SK-N-SH treated with all-trans-retinoic acid at 6 μM for 48 hours (cell line): ENCODE results near the gene MMD.
A peak's percentile ranks its signal among the peaks of the same experiment; 100 is the strongest.

Experiments
- ATAC-seq: fragments of 200-7000 bp; cut with Tn5 transposase; 3 replicates; pipeline ENCODE4 v1.9.1; 2020; ENCODE audit warnings: mild to moderate bottlenecking, moderate library complexity
- ARNTL ChIP-seq: fragments of 450-650 bp; formaldehyde crosslinking; IDR thresholded peaks from 2 replicates; pipeline ENCODE4 v1.5.0; 2020; ENCODE audit warnings: low read depth, mild to moderate bottlenecking, moderate library complexity, borderline replicate concordance
- CREB5 ChIP-seq: fragments of 250-450 bp; sonication (Bioruptor Pico); IDR thresholded peaks from 2 replicates; pipeline ENCODE4 v1.5.1; 2020; ENCODE audit warnings: low read depth, mild to moderate bottlenecking, moderate library complexity
- CSDC2 ChIP-seq: fragments of 250-450 bp; sonication (Bioruptor Pico); IDR thresholded peaks from 2 replicates; pipeline ENCODE4 v1.5.0; 2020; ENCODE audit warnings: mild to moderate bottlenecking, moderate library complexity
- ESRRG ChIP-seq: fragments of 250-450 bp; sonication (Bioruptor Pico); IDR thresholded peaks from 2 replicates; pipeline ENCODE4 v1.6.1; 2021; ENCODE audit warnings: mild to moderate bottlenecking
- GLIS3 ChIP-seq: fragments of 250-450 bp; sonication (Bioruptor Pico); IDR thresholded peaks from 2 replicates; pipeline ENCODE4 v1.5.0; 2020; ENCODE audit warnings: mild to moderate bottlenecking, moderate library complexity
- ISL1 ChIP-seq: fragments of 250-450 bp; sonication (Bioruptor Pico); IDR thresholded peaks from 2 replicates; pipeline ENCODE4 v2.1.2; 2022; ENCODE audit warnings: mild to moderate bottlenecking, moderate library complexity
- OSR1 ChIP-seq: fragments of 250-450 bp; sonication (Bioruptor Pico); IDR thresholded peaks from 2 replicates; pipeline ENCODE4 v1.8.0; 2022; ENCODE audit warnings: moderate library complexity, mild to moderate bottlenecking, inconsistent platforms
- PPARA ChIP-seq: fragments of 250-450 bp; sonication (Bioruptor Pico); IDR thresholded peaks from 2 replicates; pipeline ENCODE4 v1.5.0; 2020; ENCODE audit warnings: mild to moderate bottlenecking, borderline replicate concordance
- RARB ChIP-seq: fragments of 250-450 bp; sonication (Bioruptor Pico); IDR thresholded peaks from 2 replicates; pipeline ENCODE4 v1.8.0; 2021; ENCODE audit warnings: mild to moderate bottlenecking, moderate library complexity
- SNAI2 ChIP-seq: fragments of 250-450 bp; sonication (Bioruptor Pico); IDR thresholded peaks from 2 replicates; pipeline ENCODE4 v1.5.0; 2020; ENCODE audit warnings: mild to moderate bottlenecking, moderate library complexity
- TCF4 ChIP-seq: fragments of 250-450 bp; sonication (Bioruptor Pico); IDR thresholded peaks from 2 replicates; pipeline ENCODE4 v1.8.0; 2021; ENCODE audit warnings: mild to moderate bottlenecking, moderate library complexity, borderline replicate concordance
- TOX ChIP-seq: fragments of 250-450 bp; sonication (Bioruptor Pico); IDR thresholded peaks from 2 replicates; pipeline ENCODE4 v1.8.0; 2021; ENCODE audit warnings: mild to moderate bottlenecking, moderate library complexity, borderline replicate concordance
- ZC3H10 ChIP-seq: fragments of 250-450 bp; sonication (Bioruptor Pico); IDR thresholded peaks from 2 replicates; pipeline ENCODE4 v1.5.1; 2021; ENCODE audit warnings: mild to moderate bottlenecking, moderate library complexity
- ZFP3 ChIP-seq: fragments of 250-450 bp; sonication (Bioruptor Pico); IDR thresholded peaks from 2 replicates; pipeline ENCODE4 v1.5.0; 2020; ENCODE audit warnings: mild to moderate bottlenecking, moderate library complexity
- ZFP30 ChIP-seq: fragments of 450-650 bp; formaldehyde crosslinking; IDR thresholded peaks from 2 replicates; pipeline ENCODE4 v1.5.0; 2022; ENCODE audit warnings: mild to moderate bottlenecking, moderate library complexity
- ZNF565 ChIP-seq: fragments of 450-650 bp; formaldehyde crosslinking; conservative IDR thresholded peaks from 2 replicates; pipeline ENCODE4 v1.5.0; 2020; ENCODE audit warnings: low read depth, mild to moderate bottlenecking, moderate library complexity
- ZNF70 ChIP-seq: fragments of 450-650 bp; formaldehyde crosslinking; IDR thresholded peaks from 2 replicates; pipeline ENCODE4 v1.5.0; 2020; ENCODE audit warnings: mild to moderate bottlenecking, moderate library complexity
- ZNF8 ChIP-seq: fragments of 450-650 bp; formaldehyde crosslinking; IDR thresholded peaks from 2 replicates; pipeline ENCODE4 v1.5.0; 2020; ENCODE audit warnings: mild to moderate bottlenecking, moderate library complexity
- TF ChIP-seq, protein P1 (sequence below): fragments of 250-450 bp; sonication (Bioruptor Pico); IDR thresholded peaks from 2 replicates; pipeline ENCODE4 v1.5.0; 2020; ENCODE audit warnings: mild to moderate bottlenecking, moderate library complexity
- TF ChIP-seq, protein P2 (sequence below): fragments of 250-450 bp; sonication (Bioruptor Pico); IDR thresholded peaks from 2 replicates; pipeline ENCODE4 v1.8.0; 2021; ENCODE audit warnings: low read depth, mild to moderate bottlenecking, moderate library complexity, borderline replicate concordance
- TF ChIP-seq, protein P3 (sequence below): fragments of 250-450 bp; sonication (Bioruptor Pico); IDR thresholded peaks from 2 replicates; pipeline ENCODE4 v1.5.1; 2021; ENCODE audit warnings: mild to moderate bottlenecking, moderate library complexity
- TF ChIP-seq, protein P4 (sequence below): fragments of 250-450 bp; sonication (Bioruptor Pico); IDR thresholded peaks from 2 replicates; pipeline ENCODE4 v1.8.0; 2020; ENCODE audit warnings: mild to moderate bottlenecking, moderate library complexity, borderline replicate concordance

MMD gene

GRCh38 chr17:55452139-55452790 lies 30.6 kb upstream of the MMD start (continued):
- TF ChIP-seq, protein P1, sequence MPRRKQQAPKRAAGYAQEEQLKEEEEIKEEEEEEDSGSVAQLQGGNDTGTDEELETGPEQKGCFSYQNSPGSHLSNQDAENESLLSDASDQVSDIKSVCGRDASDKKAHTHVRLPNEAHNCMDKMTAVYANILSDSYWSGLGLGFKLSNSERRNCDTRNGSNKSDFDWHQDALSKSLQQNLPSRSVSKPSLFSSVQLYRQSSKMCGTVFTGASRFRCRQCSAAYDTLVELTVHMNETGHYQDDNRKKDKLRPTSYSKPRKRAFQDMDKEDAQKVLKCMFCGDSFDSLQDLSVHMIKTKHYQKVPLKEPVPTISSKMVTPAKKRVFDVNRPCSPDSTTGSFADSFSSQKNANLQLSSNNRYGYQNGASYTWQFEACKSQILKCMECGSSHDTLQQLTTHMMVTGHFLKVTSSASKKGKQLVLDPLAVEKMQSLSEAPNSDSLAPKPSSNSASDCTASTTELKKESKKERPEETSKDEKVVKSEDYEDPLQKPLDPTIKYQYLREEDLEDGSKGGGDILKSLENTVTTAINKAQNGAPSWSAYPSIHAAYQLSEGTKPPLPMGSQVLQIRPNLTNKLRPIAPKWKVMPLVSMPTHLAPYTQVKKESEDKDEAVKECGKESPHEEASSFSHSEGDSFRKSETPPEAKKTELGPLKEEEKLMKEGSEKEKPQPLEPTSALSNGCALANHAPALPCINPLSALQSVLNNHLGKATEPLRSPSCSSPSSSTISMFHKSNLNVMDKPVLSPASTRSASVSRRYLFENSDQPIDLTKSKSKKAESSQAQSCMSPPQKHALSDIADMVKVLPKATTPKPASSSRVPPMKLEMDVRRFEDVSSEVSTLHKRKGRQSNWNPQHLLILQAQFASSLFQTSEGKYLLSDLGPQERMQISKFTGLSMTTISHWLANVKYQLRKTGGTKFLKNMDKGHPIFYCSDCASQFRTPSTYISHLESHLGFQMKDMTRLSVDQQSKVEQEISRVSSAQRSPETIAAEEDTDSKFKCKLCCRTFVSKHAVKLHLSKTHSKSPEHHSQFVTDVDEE (CRISPR knock-in tag), result peak; percentile 67; the same call in 1 of the 2 replicates
- no peak for TF ChIP-seq CREB5 (CRISPR knock-in tag)
- TF ChIP-seq ZNF8 (CRISPR knock-in tag), result no peak; the same call in 1 of the 2 replicates
- no peak; the same call in 1 of the 2 replicates for TF ChIP-seq ZNF70 (CRISPR knock-in tag)
- TF ChIP-seq ISL1, result peak; percentile 50
- TF ChIP-seq SNAI2, result peak; percentile 87
- no peak for TF ChIP-seq PPARA (CRISPR knock-in tag)
- no peak for TF ChIP-seq TOX (CRISPR knock-in tag)
- TF ChIP-seq RARB (CRISPR knock-in tag), result peak; percentile 85; the same call in 1 of the 2 replicates
- TF ChIP-seq, protein P2, sequence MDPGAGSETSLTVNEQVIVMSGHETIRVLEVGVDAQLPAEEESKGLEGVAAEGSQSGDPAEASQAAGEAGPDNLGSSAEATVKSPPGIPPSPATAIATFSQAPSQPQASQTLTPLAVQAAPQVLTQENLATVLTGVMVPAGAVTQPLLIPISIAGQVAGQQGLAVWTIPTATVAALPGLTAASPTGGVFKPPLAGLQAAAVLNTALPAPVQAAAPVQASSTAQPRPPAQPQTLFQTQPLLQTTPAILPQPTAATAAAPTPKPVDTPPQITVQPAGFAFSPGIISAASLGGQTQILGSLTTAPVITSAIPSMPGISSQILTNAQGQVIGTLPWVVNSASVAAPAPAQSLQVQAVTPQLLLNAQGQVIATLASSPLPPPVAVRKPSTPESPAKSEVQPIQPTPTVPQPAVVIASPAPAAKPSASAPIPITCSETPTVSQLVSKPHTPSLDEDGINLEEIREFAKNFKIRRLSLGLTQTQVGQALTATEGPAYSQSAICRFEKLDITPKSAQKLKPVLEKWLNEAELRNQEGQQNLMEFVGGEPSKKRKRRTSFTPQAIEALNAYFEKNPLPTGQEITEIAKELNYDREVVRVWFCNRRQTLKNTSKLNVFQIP (CRISPR knock-in tag), result no peak
- TF ChIP-seq ZC3H10 (CRISPR knock-in tag), result peak; percentile 68
- TF ChIP-seq ZFP30 (CRISPR knock-in tag), result 0 out of 2 replicates have a peak, but pooled peaks have one; percentile 18

DNA sequence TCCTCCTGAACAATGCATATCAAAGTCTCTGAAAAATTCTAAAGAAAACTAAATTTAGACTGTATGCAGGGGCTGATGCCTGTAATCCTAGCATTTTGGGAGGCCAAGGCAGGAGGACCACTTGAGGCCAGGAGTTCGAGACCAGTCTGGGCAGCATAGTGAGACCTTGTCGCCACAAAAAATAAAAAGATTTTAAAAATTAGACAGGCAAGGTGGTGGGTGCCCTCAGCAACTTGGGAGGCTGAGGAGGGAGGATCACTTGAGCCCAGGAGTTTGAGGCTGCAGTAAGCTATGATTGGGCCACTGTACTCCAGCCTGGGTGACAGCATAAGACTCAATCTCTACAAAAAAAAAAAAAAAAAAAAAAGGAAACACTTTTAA lies 30.1 kb upstream of the MMD start:
- TF ChIP-seq TOX (CRISPR knock-in tag) (no peak), CSDC2 (no peak), ZNF70 (CRISPR knock-in tag) (no peak)
- peak; percentile 6; the same call in 2 of the 3 replicates for ATAC-seq

DNA sequence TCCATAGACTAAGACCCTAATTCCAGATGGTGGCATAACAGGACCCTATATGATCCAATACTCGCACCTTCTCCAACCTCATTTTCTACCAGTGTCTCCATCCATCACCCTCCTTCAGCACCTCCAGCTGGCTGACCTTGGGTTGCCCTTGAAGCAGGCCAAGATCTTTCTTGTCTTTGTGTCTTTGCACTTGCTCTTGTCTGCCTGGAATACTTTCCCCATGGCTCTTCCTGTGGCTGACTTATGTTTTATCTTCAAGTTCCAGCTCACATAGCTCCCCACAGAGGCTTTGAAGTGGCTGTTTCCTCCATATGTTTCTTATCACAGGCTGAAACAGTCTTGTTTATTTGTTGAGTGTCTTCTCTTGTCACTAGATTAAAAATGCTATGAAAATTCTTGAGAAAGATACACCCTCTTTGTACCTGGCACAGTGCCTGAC lies 29.6 kb upstream of the MMD start:
- ATAC-seq, result peak; percentile 76
- peak; percentile 70; the same call in 1 of the 2 replicates for TF ChIP-seq TOX (CRISPR knock-in tag)
- 0 out of 2 replicates have a peak, but pooled peaks have one; percentile 72 for TF ChIP-seq RARB (CRISPR knock-in tag)
- no peak for TF ChIP-seq ZFP30 (CRISPR knock-in tag)
- TF ChIP-seq ZFP3 (CRISPR knock-in tag), result no peak
- peak; percentile 70; the same call in 1 of the 2 replicates for TF ChIP-seq ESRRG
- TF ChIP-seq, protein P1 (CRISPR knock-in tag), result no peak
- TF ChIP-seq ARNTL (CRISPR knock-in tag), result no peak
- TF ChIP-seq OSR1 (CRISPR knock-in tag), result no peak
- no peak for TF ChIP-seq ZNF70 (CRISPR knock-in tag)
- TF ChIP-seq, protein P3, sequence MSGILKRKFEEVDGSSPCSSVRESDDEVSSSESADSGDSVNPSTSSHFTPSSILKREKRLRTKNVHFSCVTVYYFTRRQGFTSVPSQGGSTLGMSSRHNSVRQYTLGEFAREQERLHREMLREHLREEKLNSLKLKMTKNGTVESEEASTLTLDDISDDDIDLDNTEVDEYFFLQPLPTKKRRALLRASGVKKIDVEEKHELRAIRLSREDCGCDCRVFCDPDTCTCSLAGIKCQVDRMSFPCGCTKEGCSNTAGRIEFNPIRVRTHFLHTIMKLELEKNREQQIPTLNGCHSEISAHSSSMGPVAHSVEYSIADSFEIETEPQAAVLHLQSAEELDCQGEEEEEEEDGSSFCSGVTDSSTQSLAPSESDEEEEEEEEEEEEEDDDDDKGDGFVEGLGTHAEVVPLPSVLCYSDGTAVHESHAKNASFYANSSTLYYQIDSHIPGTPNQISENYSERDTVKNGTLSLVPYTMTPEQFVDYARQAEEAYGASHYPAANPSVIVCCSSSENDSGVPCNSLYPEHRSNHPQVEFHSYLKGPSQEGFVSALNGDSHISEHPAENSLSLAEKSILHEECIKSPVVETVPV (CRISPR knock-in tag), result no peak
- no peak for TF ChIP-seq ZNF565 (CRISPR knock-in tag)
- TF ChIP-seq CREB5 (CRISPR knock-in tag), result no peak
- TF ChIP-seq TCF4 (CRISPR knock-in tag), result peak; percentile 52; the same call in 1 of the 2 replicates
- no peak for TF ChIP-seq PPARA (CRISPR knock-in tag)
- no peak for TF ChIP-seq ZNF8 (CRISPR knock-in tag)
- TF ChIP-seq GLIS3 (CRISPR knock-in tag), result no peak
- peak; percentile 83 for TF ChIP-seq ISL1
- TF ChIP-seq CSDC2, result no peak
- TF ChIP-seq, protein P4, sequence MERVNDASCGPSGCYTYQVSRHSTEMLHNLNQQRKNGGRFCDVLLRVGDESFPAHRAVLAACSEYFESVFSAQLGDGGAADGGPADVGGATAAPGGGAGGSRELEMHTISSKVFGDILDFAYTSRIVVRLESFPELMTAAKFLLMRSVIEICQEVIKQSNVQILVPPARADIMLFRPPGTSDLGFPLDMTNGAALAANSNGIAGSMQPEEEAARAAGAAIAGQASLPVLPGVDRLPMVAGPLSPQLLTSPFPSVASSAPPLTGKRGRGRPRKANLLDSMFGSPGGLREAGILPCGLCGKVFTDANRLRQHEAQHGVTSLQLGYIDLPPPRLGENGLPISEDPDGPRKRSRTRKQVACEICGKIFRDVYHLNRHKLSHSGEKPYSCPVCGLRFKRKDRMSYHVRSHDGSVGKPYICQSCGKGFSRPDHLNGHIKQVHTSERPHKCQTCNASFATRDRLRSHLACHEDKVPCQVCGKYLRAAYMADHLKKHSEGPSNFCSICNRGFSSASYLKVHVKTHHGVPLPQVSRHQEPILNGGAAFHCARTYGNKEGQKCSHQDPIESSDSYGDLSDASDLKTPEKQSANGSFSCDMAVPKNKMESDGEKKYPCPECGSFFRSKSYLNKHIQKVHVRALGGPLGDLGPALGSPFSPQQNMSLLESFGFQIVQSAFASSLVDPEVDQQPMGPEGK (CRISPR knock-in tag), result no peak
- TF ChIP-seq ZC3H10 (CRISPR knock-in tag), result 0 out of 2 replicates have a peak, but pooled peaks have one; percentile 8
- no peak; the same call in 1 of the 2 replicates for TF ChIP-seq SNAI2
